Measurements from ENCODE around the gene AHCYL1.

DNA sequence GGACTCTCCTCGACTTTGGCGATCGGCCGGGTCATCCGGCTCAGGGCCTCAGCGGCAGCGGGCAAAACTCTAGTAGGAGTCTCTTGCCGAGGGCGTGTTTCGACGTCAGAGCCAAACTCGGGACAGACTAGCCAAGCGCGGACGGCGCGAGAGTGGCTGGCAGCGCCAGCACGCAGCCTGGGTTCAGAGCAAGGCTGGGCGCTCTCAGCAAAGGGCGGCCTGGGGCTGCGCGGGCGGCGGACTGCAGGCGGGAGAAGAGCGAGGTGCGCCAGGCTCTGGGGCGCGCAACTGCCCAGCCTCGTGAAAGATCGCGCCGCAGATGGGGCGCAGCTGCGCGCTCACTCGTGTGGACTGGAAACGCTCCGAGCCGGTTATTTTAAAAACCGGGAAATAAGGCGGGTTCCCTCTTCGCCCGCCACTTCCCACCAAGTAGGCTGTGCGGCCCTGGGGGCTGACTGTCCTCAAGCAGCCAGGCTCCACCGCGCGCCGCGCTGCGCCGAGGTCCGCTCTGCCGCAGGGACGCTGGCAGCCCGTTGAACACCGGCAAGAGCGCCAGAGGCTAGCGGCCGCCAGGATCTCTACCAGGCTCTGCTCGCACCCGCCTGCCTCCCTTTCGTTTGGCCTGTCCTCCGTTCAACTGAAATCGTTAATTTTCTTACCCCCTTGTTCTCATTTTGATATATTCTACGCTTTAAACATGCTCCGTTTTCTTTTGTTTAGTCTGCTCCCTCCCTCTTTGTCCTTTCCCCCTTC is 83.5 kb downstream of the AHCYL1 start:
- TF ChIP-seq, protein P1, sequence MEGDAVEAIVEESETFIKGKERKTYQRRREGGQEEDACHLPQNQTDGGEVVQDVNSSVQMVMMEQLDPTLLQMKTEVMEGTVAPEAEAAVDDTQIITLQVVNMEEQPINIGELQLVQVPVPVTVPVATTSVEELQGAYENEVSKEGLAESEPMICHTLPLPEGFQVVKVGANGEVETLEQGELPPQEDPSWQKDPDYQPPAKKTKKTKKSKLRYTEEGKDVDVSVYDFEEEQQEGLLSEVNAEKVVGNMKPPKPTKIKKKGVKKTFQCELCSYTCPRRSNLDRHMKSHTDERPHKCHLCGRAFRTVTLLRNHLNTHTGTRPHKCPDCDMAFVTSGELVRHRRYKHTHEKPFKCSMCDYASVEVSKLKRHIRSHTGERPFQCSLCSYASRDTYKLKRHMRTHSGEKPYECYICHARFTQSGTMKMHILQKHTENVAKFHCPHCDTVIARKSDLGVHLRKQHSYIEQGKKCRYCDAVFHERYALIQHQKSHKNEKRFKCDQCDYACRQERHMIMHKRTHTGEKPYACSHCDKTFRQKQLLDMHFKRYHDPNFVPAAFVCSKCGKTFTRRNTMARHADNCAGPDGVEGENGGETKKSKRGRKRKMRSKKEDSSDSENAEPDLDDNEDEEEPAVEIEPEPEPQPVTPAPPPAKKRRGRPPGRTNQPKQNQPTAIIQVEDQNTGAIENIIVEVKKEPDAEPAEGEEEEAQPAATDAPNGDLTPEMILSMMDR (IDR thresholded peaks at IDR 0.05) = no peak
- no peak for TF ChIP-seq POLR2A (IDR thresholded peaks at IDR 0.05)
